Measurements from ENCODE around the gene ZSWIM4.

ZSWIM4 gene

DNA sequence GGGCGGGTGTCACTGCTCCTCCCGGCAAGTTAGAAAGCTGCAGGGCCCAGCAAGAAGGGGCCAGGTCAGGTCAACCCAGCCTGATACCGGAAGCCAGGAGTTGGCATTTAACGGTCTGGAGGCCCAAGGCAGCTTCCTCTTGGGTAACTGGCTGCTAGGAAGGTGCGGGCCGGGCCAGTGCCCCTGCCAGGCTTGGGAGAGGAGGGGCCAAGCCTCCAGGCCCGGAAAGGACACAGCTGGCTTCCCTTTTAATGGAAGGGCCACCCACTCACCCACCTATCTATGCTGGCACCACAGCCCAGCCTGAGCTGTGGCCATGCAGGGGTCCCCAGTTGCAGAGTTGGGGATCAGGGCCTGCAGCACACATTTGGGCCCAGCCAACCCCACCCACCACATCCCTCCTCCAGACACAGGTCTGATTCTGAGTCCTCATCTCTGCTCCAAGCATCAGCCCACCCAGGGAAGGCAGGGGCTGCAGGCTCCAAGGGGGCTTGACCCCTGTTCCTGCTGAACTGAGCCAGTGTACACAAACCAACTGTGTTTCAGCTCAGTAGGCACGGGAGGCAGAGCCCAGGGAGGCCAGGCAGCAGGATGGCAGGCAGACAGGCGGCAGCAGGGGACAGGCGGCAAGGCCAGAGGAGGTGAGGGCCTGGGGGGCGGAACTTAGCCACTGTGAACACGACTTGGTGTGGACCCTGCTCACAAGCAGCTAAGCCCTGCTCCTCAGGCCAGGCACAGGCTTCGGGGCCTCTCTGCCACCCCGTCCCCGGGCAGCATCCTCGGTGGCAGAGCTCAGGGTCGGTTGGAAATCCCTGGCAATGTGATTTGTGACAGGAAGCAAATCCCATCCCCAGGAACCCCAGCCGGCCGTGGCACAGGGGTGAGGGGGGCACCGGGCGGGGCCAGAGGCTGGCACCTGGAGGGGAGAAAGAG lies 40.8 kb downstream of the ZSWIM4 start:
- DNase-seq (ENCODE audit: low spot score): no peak

DNA sequence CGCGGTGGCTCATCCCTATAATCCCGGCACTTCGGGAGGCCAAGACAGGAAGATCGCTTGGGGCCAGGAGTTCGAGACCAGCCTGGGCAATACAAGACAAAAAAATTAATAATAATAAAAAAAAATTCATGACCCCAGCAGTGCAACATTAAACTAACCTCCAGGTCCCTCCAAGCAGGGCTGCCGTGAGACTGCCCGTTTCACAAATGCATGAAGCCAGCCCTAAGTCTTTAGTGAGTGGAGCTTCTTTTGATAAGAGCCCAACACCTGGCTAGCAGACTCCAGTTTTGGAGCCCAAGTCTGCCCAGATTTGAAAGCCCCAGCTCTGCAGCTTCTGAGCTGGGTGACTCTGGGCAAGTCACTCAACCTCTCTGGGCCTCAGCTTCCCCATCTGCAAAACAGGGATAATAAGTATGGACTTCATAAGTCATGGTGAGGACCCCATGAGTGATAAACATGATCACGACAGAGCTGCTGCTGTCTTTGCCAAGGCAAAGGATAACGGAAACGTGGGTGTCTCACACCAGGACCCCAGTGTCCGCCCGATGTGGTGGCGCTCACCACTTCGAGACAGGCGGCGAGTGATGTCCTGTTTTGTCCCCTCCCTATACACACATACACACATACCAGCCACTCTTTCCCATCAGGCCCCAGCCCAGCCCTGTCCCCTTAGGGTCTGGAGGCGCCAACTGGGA lies 43.3 kb downstream of the ZSWIM4 start:
- DNase-seq (ENCODE audit: low spot score): no peak

- no peak for DNase-seq (ENCODE audit: low spot score)
These were observed 44.1 kb downstream of the ZSWIM4 start for GRCh38 chr19:13839130-13839937.

DNA sequence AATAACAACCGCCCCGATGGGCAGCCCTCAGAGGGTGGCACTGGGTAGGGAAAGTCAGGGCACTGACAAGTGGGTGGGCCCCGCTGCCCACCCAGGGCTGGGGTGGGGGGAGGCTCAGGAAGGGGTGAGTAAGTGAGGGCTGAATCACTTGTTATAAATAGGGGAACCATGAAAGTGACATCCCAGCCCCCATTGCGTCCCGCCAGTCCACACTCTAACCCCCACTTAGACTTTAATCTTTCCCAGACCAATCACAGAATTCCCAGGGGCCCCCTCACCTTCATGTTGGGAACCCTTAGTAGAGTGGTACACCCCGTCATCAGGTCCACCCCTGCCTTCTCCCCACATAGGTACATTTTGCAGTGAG lies 44.7 kb downstream of the ZSWIM4 start:
- no peak for DNase-seq (ENCODE audit: low spot score)

- DNase-seq (ENCODE audit: low spot score): no peak
These were observed 45.3 kb downstream of the ZSWIM4 start for GRCh38 chr19:13840305-13841085.

GRCh38 chr19:13841086-13841961 lies 46.1 kb downstream of the ZSWIM4 start:
- DNase-seq (ENCODE audit: low spot score): no peak

DNA sequence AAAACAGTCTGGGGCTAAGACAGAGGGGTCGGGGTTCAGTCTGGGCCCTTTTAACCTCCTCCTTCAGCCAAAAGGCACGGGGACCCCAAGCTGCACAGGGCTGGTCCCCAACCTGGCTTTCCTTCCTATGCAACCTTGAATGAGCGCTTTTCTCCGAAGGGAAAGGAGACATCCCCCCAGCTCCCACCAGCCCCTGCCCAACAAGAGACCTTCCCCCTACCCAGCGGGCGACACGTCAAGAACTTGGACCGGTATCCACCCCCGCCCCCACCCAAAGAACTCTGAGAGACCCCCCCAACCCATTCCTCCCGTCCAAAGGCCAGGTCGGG lies 46.7 kb downstream of the ZSWIM4 start:
- DNase-seq (ENCODE audit: low spot score): no peak

DNA sequence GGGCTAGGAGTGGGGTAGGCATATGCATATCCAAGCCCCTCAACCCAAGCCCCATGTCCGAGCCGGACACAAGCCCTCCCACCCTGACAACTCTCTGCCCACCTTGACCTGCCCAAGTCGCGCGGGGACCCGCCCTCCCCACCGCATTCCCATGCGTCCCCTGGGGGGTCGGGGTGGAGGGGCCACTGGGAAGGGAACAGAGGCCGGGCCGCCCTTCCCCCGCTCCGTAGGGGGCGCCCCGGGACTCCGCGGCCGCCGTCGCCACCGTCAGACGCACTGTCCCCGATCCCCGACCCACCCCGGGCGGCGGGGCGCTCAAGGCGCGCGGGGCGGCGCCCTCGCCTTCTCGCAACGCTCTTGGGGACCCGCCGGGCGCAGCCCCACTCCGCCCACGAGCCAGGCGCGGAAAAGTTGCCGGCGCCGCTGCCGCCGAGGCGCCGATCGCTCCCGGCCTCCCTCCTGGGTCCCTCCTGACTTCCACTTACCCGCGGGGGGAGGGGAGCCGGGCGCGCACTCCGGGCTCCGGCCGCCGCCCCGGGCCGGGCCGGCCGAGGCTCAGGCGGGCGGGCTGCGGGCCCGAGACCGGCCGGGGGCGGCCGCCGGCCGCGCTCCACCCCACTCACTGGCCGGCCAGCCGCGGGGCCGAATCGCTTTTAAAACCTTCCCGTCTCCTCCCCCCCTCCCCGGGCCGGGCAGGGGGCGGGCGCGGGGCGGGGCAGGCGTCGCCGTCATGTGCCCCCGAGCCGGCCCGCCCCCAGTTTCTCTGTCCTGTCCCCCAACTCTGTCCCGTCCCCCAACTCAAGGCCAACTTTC lies 47.3 kb downstream of the ZSWIM4 start:
- DNase-seq (ENCODE audit: low spot score): no peak

DNA sequence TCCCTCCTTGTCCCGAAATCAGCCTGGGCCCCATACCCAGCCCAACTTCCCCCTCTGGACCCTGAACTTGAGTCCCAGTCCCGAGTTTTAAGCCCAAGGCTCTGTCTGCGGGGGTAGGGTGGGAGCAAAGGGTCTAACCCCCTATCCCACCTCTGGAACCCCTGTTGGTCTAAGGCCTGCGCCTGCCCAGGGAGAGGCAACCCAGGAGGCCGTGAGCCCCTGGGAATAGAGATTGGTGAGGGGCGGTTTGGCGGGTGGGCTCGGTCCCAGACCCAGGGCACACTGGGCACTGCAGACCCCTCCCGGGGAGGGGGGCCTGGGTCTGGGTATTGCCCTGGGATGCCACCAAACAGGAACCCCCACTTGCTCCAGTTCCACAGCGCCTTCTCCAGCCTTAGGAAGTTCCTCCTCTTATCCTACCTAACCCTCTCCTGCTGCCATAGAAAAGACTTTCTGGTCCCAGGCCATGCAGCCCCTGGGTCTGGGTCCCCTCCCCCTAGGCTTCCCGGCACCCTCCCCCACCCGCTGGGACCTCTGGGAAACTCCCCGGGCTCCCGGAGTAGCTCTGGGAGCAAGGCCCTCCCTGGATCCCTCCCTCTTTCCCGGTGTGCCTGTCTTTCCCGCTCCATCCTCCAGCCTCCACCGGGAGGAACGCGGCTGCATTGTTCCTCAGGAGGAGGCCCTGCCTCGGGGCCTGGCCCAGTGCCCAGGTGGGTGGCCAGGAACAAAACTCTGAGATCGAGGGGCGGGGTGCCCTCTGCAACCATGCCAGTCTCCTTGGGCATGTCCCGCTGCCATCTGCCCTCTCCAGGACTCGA lies 48.1 kb downstream of the ZSWIM4 start:
- no peak for DNase-seq (ENCODE audit: low spot score)

- DNase-seq (ENCODE audit: low spot score): no peak
These were observed 48.9 kb downstream of the ZSWIM4 start for GRCh38 chr19:13844130-13844631.

GRCh38 chr19:13846557-13847406 lies 51.5 kb downstream of the ZSWIM4 start:
- DNase-seq (ENCODE audit: low spot score): peak; percentile 77

- peak; percentile 76 for DNase-seq (ENCODE audit: low spot score)
These were observed 52.4 kb downstream of the ZSWIM4 start for GRCh38 chr19:13847407-13848339.

- no peak for DNase-seq (ENCODE audit: low spot score)
These were observed 53.1 kb downstream of the ZSWIM4 start for GRCh38 chr19:13848340-13848677.

DNA sequence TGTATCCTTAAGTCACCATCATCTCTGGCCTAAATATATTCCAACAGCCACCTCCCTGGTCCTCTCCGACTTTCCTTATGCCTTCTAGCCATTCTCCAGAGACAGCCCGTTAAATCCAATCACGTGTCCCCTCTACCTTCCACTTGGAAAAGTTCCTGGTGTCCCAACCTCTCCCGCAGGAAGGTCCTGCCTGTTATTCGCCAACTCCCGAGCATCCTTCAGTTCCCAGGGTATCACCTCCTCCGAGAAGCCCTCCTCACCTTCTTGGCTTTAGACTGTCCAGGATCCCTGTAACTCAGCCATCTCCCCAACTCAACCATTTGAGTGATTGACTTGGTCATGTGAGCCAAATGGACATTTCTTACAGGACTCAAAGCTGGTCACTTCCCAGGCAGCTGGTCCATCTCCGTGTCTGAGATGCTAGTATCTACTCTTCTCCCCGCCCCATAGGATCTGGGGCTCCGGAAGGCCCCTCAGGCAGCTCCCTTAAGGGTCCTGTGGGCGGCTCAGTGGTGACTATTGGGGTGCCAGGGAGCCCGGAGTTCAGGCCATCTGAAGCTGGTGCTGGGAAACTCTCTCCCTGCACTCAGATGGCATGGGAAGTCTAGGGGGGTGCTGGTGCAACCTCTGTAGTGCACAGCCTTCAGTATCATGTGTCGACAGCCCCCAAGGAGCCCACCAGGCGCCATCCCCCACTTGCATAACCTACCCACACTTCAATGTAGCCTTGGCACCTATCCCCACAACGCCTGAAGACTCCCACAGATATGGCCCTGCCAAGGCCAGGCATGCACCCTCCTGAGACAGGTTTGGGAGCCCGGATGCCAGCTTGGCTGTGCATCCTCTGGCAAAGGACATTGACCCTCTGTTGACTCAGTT lies 53.8 kb downstream of the ZSWIM4 start:
- no peak for DNase-seq (ENCODE audit: low spot score)

DNA sequence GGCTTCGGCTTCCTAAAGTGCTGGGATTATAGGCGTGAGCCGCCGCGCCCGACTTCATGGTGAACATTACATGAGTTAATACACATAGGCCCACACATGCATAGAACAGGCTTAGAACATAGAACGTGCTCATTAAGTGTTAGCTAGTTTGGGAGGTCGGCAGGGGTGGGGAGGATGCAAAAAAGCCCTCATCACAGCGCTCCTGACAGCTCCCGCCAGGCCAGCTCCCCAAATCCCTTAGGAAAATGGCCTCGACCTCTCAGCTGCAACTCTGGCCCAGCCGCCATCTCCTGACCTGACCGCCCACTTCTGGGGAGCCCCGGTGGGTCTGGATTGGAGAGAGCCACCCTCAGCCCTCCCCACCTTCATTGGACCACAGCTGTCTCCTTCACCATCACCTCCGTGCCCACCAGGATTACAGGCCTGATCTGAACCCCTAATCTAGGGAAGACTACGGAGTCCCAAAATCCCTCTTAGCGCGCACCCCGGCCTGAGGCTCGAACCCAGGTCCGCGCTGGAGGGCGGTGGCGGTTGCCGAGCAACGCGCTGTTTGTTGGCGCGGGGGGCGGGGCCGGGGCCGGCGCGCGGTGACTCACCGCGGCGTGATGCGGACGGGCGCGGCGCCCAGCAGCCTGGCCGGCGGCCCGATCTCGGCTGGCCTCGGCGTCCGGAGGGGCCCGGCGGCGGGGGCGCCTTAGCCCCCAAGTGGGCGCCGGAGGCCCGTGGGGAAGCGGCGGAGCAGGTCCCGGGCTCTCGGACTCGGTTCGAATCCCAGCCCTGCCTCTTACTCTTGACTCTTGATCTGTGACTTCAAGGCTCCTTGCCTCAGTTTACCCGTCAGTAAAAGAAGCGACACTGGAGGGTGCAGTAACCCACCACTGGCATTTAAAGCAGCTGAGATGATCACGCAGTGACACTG lies 55.0 kb downstream of the ZSWIM4 start:
- peak; percentile 71 for DNase-seq (ENCODE audit: low spot score)

Measured in putamen (tissue), 1 donor.